Body of pancreas (tissue), 4 donors: ENCODE results near the gene CD14. TPM values are rescaled to one million over a fixed set of nuclear protein-coding genes. Genes with fewer than 3 reads are reported as not detected.

Experiments
- ATAC-seq: fragments of 150-250 bp; one replicate; pipeline ENCODE4 v1.9.1; 2016
- DNase-seq, 4 donors: peaks; one replicate each; pipeline ENCODE4 v3.0.0-alpha.2; 2019
- H3K27ac ChIP-seq, 4 donors: fragments of 200-600 bp; sonication (generic); 1 replicate in 3 of 4; 2 replicates in 1 of 4; pipeline versions ENCODE4 v1.5.1 to v1.6.1; 2016 to 2019; ENCODE audit warnings: mild to moderate bottlenecking in 1 of 4, mixed read lengths in 1 of 4, moderate library complexity in 1 of 4
- H3K27me3 ChIP-seq, 2 donors: fragments of 200-600 bp; sonication (generic); one replicate each; pipeline ENCODE4 v1.6.0; 2016; ENCODE audit warnings: mild to moderate bottlenecking in 1 of 2
- H3K36me3 ChIP-seq, 2 donors: fragments of 200-600 bp; sonication (generic); replicated peaks in 1 of 2; 2 replicates each; pipeline ENCODE4 v1.5.1; 2016; ENCODE audit warnings: low read depth in 2 of 2; ENCODE audit not compliant: insufficient read depth in 1 of 2
- H3K4me1 ChIP-seq: fragments of 200-600 bp; sonication (generic); one replicate; pipeline ENCODE4 v1.6.0; 2016
- H3K4me3 ChIP-seq, 2 donors: fragments of 200-600 bp; sonication (generic); 1 replicate in 1 of 2; 2 replicates in 1 of 2; pipeline ENCODE4 v1.5.1; 2016 to 2019
- H3K9me3 ChIP-seq, 3 donors: fragments of 200-600 bp; sonication (generic); 1 replicate in 2 of 3; 2 replicates in 1 of 3; pipeline ENCODE4 v1.5.1; 2016
- POLR2A ChIP-seq, 3 donors: fragments of 450-650 bp; IDR thresholded peaks; one replicate each; pipeline ENCODE4 v1.6.1; 2016; ENCODE audit warnings: antibody characterized with exemption in 3 of 3, mild to moderate bottlenecking in 2 of 3
- WGBS, 2 donors: methylation state at CpG; one replicate each; pipeline ENCODE4 v1.1.5; 2017; 5-methylcytosine and 5-hydroxymethylcytosine counted together
- intact Hi-C: fragments of 100-400 bp; cut with DNase I; formaldehyde crosslinking; loops from one replicate; pipeline ENCODE4 v1.15.1; 2023
- total RNA-seq, 2 donors: library from RNA; depleted of rRNA; stranded (reverse); fragments of >200 nt; gene quantifications; one replicate each; pipeline ENCODE4 v1.1.0, GENCODE V29; 2016
- TF ChIP-seq, protein P1 (sequence below), 7 experiments: fragments of 450-650 bp in 4 of 7; fragments of 200-600 bp in 3 of 7; sonication (generic) in 3 of 7; IDR thresholded peaks; one replicate each; pipeline ENCODE4 v1.5.1; 2016 to 2019; ENCODE audit warnings: antibody characterized with exemption in 7 of 7

The CD14 gene
- total RNA-seq, 2 donors from 2014 or later = 19.2 to 62.6 TPM

DNA sequence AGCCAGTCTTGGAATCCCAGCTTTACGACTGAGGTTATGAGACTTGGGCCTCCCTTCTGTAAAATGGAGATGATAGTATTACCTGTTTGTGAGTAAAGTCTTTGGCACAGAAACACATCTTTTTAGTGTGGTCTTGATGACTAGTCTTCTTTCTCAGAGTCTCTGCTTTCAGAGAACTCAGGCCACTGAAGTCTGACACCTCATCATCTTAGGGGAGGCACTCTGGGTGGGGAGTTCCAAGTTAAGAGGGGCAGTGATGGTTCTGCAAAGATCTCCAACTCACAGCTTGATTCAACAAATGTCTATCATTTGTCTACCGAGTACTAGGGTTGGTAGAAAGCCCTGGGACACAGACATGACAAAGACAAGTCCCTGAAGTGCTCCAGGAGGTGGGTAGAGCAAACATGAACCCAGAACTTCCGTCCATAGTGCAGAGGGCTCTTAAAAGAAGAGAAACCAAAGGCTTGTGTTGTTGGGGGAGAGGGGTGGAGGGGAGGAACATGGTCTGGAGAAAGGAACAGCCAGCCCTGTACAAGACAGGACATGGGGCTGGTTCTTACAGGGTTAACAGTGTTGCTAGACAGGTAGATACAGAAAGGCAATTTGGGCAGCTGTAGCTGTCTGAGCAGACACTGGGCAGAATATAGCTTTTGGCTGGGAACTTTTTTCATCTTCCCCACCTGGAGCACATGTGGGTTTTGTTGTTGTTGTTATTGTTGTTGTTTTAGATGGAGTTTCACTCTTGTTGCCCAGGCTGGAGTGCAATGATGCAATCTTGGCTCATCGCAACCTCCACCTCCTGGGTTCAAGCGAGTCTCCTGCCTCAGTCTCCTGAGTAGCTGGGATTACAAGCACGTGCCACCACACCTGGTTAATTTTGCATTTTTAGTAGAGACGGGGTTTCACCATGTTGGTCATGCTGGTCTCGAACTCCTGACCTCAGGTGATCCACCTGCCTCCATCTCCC lies 2.6 kb upstream of the CD14 start:
- 79 to 86% methylated on average over 8 of the region's 8 CpGs for WGBS, 2 donors
- no peaks in the 10 kb centered on the region for H3K27me3 ChIP-seq
- TF ChIP-seq, protein P1, sequence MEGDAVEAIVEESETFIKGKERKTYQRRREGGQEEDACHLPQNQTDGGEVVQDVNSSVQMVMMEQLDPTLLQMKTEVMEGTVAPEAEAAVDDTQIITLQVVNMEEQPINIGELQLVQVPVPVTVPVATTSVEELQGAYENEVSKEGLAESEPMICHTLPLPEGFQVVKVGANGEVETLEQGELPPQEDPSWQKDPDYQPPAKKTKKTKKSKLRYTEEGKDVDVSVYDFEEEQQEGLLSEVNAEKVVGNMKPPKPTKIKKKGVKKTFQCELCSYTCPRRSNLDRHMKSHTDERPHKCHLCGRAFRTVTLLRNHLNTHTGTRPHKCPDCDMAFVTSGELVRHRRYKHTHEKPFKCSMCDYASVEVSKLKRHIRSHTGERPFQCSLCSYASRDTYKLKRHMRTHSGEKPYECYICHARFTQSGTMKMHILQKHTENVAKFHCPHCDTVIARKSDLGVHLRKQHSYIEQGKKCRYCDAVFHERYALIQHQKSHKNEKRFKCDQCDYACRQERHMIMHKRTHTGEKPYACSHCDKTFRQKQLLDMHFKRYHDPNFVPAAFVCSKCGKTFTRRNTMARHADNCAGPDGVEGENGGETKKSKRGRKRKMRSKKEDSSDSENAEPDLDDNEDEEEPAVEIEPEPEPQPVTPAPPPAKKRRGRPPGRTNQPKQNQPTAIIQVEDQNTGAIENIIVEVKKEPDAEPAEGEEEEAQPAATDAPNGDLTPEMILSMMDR (IDR thresholded peaks at IDR 0.05) = no peak
- TF ChIP-seq POLR2A (IDR thresholded peaks at IDR 0.05) = no peak
- intact Hi-C loops = no loop called here
- H3K36me3 ChIP-seq = no peaks in the 10 kb centered on the region
- ATAC-seq (no peak), DNase-seq (no peak)
- no peak overlapping the region for H3K27ac ChIP-seq
- peaks cover 40% of the 10 kb centered on the region for H3K4me1 ChIP-seq
- H3K9me3 ChIP-seq = no peaks in the 10 kb centered on the region
- H3K4me3 ChIP-seq = no peak overlapping the region

DNA sequence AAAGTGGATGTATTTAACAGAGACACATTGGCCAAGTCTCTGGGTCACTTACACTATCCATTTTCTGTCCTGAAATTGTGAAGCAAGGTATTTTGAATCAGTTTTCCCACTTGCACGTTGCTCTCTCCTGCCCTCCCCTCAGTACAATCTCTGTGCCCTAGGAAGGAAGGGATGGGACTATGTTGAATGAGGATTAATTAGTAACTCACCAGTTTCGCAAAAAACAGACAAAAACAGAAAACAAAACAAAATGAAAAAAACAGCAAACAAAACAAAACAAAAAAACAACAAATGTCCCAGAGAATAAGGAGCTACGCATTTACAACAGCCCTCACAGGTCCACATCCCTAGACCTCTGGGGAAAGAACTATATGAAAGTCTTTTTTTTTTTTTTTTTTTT lies 1.1 kb upstream of the CD14 start:
- H3K4me3 ChIP-seq = no peak overlapping the region
- no peaks in the 10 kb centered on the region for H3K9me3 ChIP-seq
- DNase-seq = no peak
- no peaks in the 10 kb centered on the region for H3K27me3 ChIP-seq
- H3K27ac ChIP-seq = peak overlapping the region in 1 of 4 donors; percentile 81
- 33 to 41% methylated on average over 3 of the region's 3 CpGs for WGBS, 2 donors
- intact Hi-C loops = no loop called here
- H3K36me3 ChIP-seq = no peaks in the 10 kb centered on the region
- no peak for TF ChIP-seq POLR2A (IDR thresholded peaks at IDR 0.05)
- TF ChIP-seq, protein P1 (IDR thresholded peaks at IDR 0.05) = no peak
- H3K4me1 ChIP-seq = peaks cover 30% of the 10 kb centered on the region
- no peak for ATAC-seq

DNA sequence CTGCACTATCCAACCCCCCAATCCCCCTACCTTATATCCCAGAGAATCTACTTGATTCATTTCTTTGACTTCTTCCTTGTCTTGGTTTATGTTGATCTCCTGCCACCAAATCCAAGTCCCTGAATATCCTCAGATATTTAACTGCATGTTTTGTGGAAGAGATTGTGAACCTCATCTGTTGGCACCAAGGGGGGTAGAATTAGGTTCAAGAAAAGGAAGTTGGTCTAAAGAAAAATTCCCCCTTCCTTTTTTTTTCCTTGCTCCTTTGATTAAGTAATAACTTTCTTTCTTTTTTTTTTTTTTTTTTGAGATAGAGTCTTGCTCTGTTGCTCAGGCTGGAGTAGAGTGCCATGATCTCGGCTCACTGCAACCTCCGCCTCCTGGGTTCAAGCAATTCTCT lies 526 bp upstream of the CD14 start:
- Histone ChIP-seq H3K4me3 (no peak overlapping the region), H3K4me1 (peaks cover 26% of the 10 kb centered on the region), H3K36me3 (no peaks in the 10 kb centered on the region), H3K27me3 (no peaks in the 10 kb centered on the region), H3K27ac (peak overlapping the region in 3 of 4 donors; percentile 58 to 81 (median 78)), H3K9me3 (no peaks in the 10 kb centered on the region)
- no peak for ATAC-seq
- intact Hi-C loops = no loop called here
- TF ChIP-seq, protein P1 (IDR thresholded peaks at IDR 0.05) = no peak
- no peak for TF ChIP-seq POLR2A (IDR thresholded peaks at IDR 0.05)
- 60 to 87% methylated on average over 2 of the region's 2 CpGs for WGBS, 2 donors
- no peak for DNase-seq

DNA sequence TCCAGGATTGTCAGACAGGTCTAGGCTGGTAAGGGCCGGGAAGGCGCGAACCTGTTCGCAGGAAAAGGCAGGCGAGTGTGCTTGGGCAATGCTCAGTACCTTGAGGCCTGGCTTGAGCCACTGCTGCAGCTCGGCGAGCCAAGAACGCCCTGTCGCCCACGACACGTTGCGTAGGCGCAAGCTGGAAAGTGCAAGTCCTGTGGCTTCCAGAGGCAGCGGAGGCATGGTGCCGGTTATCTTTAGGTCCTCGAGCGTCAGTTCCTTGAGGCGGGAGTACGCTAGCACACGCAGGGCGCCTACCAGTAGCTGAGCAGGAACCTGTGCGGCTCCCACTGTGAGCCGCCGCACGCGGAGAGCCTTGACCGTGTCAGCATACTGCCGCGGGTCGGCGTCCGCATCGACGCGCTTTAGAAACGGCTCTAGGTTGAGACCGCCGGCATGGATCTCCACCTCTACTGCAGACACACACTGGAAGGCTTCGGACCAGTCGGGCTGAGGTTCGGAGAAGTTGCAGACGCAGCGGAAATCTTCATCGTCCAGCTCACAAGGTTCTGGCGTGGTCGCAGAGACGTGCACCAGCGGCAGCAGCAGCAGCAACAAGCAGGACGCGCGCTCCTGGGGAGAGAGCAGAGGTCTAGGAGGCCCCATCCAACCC lies 482 bp downstream of the CD14 start:
- intact Hi-C loops = no loop called here
- H3K36me3 ChIP-seq = no peaks in the 10 kb centered on the region
- no peaks in the 10 kb centered on the region for H3K27me3 ChIP-seq
- peak; percentile 55 to 72 (median 61) for DNase-seq
- WGBS, 2 donors = 2% methylated on average over 51 of the region's 51 CpGs; no CpG with 5 or more reads in 1 of the 2 donors
- peaks cover 21% of the 10 kb centered on the region for H3K4me1 ChIP-seq
- no peaks in the 10 kb centered on the region for H3K9me3 ChIP-seq
- H3K27ac ChIP-seq = peak overlapping the region; percentile 27 to 81 (median 68)
- H3K4me3 ChIP-seq = peak overlapping the region; percentile 23 to 64
- TF ChIP-seq POLR2A (IDR thresholded peaks at IDR 0.05) = peak; percentile 11 to 62 (median 51)
- TF ChIP-seq, protein P1 (IDR thresholded peaks at IDR 0.05) = no peak
- ATAC-seq = peak; percentile 70
